Embryonic facial prominence (tissue), 1 donor: ENCODE results near the gene ADAMTS5.

Source experiments
- DNase-seq: peaks from one replicate; pipeline ENCODE4 v3.0.0-alpha.2; 2016; ENCODE audit errors: extremely low spot score

Gene ADAMTS5

GRCh38 chr21:26948194-26948593 lies 18.7 kb downstream of the ADAMTS5 start:
- DNase-seq, result no peak

GRCh38 chr21:26946744-26947446 lies 20.0 kb downstream of the ADAMTS5 start:
- no peak for DNase-seq

GRCh38 chr21:26945916-26946675 lies 20.8 kb downstream of the ADAMTS5 start:
- DNase-seq, result no peak

- DNase-seq, result no peak
Measured at GRCh38 chr21:26943921-26944320, 23.0 kb downstream of the ADAMTS5 start.

DNA sequence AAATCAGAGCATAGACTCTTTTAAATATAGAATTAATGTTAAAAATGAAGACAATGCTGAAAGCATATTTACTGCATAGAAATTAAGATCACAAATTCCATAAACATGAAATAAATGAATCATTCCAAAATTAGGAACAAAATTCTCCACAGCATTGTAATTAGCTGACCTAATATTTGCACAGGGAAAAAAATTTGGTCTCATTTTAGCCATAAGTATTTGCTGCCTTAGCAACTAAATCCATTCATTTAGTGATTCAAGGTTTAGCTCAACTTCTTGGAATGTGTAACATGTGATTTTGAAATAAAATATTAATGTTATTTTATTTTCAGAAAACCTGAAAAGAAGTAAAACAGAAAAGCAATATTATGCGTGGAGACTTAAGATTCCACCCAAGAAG lies 25.5 kb downstream of the ADAMTS5 start:
- no peak for DNase-seq

GRCh38 chr21:26939601-26940111 lies 27.2 kb downstream of the ADAMTS5 start:
- DNase-seq, result no peak

DNA sequence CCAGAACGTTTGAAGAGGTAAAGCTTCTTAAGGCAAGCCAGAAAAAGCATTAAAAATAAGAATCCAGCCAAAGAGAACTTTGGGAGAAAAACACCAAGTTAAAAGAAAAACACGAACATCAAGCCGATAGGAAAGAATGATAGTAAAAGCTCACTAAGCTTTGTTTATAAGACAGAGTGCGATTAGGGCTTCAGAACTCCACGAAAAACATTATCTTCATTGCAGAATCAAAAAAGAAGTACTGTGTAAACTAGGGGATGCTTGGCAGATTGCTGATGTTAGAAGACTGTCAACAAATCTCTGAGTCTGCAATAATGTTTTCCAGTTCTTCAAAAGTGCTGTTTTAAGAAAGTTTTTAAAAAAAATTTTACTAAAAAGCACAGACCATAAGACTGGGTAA lies 30.2 kb downstream of the ADAMTS5 start:
- no peak for DNase-seq

GRCh38 chr21:26935977-26936376 lies 30.9 kb downstream of the ADAMTS5 start:
- DNase-seq, result no peak

DNA sequence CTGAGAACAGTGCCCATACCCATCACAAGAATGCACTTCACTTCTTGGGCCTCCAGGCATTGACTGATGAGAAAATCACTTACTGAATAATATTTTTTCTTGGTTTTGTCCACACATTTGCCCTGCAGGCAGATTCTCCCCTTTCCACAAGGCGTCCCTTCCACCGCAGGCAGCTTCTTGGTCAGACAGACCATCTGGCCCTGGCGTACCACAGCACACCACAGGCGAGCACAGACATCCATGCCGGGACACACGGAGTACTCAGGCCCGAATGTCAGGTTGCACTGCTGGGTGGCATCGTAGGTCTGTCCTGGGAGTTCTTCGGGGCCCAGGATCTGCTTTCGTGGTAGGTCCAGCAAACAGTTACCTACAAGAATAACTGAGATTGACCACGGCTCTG lies 32.5 kb downstream of the ADAMTS5 start:
- DNase-seq, result no peak

DNA sequence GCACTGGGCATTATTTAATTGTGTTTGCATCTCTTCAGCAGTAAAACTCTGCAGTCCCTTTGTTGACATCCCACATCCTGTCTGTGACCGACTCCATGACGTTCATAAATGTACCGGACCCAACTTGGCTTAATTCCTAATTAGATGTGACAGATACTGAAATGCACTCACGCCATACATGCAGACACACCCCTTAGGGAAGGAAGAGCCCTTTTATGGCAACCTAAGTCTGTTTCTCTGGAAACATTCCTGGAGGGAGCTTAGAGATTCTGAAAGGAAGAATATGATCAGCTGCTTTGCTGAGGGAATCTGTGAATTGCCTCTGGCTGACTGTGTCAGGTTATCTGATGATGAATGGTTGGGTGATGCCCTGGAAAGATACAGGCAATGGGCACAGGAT lies 33.4 kb downstream of the ADAMTS5 start:
- DNase-seq, result no peak

DNA sequence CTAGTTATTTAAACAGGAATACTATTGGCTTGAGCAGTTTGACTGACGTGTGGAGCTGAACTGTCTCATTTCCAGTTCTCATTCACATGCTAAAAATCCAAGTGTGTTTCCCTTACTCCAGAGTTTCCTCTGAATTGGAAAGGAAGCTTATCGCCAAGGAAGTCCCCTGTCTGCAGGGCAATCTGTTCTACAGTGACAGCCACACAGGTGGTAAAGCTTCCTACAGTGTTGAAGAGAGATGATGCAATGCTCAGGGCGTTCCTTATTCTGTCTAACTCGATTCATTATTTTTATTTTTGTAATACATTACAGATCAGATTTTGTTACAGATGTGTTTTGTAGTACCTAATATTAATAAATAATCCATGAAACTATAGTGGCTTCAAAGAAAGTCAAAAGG lies 41.3 kb downstream of the ADAMTS5 start:
- no peak for DNase-seq

- no peak for DNase-seq
Measured at GRCh38 chr21:26925122-26925521, 41.8 kb downstream of the ADAMTS5 start.

- DNase-seq, result no peak
Measured at GRCh38 chr21:26923986-26924385, 42.9 kb downstream of the ADAMTS5 start.

GRCh38 chr21:26920055-26920454 lies 46.8 kb downstream of the ADAMTS5 start:
- no peak for DNase-seq

GRCh38 chr21:26918323-26919079 lies 48.4 kb downstream of the ADAMTS5 start:
- no peak for DNase-seq

GRCh38 chr21:26916799-26917198 lies 50.1 kb downstream of the ADAMTS5 start:
- DNase-seq, result no peak

- no peak for DNase-seq
Measured at GRCh38 chr21:26914557-26914956, 52.3 kb downstream of the ADAMTS5 start.

DNA sequence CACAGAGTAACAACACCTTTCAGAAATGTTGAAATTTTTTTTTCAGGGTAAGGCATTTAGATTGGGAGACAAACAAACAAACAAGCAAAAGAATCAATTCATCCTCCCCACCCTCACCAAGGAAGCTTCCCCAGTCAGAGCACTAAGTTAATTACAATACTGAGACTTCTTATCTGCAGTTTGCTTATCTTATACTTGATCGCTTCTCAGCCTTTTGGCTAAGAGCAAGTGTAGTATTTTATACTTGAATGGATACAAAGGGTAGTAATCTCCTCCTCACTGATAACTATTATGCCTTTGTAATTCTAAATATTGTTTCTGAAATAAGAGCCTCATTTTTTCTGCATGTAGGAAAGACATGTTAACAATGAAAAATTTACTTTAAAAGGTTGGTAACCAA lies 54.4 kb downstream of the ADAMTS5 start:
- DNase-seq, result no peak

- no peak for DNase-seq
Measured at GRCh38 chr21:26909972-26910371, 56.9 kb downstream of the ADAMTS5 start.

GRCh38 chr21:26900980-26901379 lies 65.9 kb downstream of the ADAMTS5 start:
- no peak for DNase-seq

DNA sequence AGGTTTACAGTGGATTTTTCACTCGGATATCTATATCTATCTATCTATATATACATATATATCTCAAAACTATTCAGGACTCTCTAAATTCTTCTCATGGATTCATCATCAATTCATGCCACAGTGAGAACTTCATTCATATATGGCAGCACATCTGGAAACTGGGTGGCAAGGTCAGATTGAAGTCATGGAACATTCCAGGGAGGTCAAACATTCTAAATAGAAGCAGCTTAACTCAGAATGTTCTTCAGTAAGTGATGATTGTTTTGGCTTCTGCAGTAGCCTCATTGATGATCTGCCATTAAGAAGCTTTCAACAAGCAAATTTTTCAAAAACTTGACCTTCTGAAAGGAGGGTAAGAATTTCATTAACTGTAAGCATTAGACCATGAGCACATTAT lies 74.7 kb downstream of the ADAMTS5 start:
- no peak for DNase-seq

GRCh38 chr21:26888931-26889330 lies 78.0 kb downstream of the ADAMTS5 start:
- DNase-seq, result no peak
